D721Med (cell line): ENCODE data around the gene SMYD2.

Experiments
- DNase-seq: peaks from one replicate; pipeline ENCODE4 v3.0.0; 2011; ENCODE audit warnings: low spot score; ENCODE audit not compliant: insufficient read length
- FAIRE-seq: peaks from 2 replicates; lab custom pipeline; 2011; peaks lifted over from hg19 to GRCh38; lab: Jason Lieb, UNC
- CTCF ChIP-seq: IDR thresholded peaks from 2 replicates; pipeline ENCODE4 v1.5.1; 2012; ENCODE audit warnings: mild to moderate bottlenecking, control low read depth; ENCODE audit not compliant: insufficient read depth; ENCODE audit errors: missing control alignments

Gene SMYD2

GRCh38 chr1:214330222-214330621, 49.3 kb downstream of the SMYD2 start:
- FAIRE-seq (no peak), DNase-seq (no peak)
- no peak for TF ChIP-seq CTCF

GRCh38 chr1:214330715-214331114, 49.8 kb downstream of the SMYD2 start:
- FAIRE-seq, result no peak
- no peak for DNase-seq
- TF ChIP-seq CTCF, result no peak

GRCh38 chr1:214331180-214331579, 50.2 kb downstream of the SMYD2 start:
- no peak for TF ChIP-seq CTCF
- DNase-seq (no peak), FAIRE-seq (no peak)

- FAIRE-seq (peak; percentile 90), DNase-seq (peak; percentile 85)
- peak; percentile 89 for TF ChIP-seq CTCF
These were observed 51.0 kb downstream of the SMYD2 start for GRCh38 chr1:214331827-214332423.

- no peak for FAIRE-seq
These were observed 52.2 kb downstream of the SMYD2 start for GRCh38 chr1:214332946-214333798.

GRCh38 chr1:214335567-214335966, 54.6 kb downstream of the SMYD2 start:
- TF ChIP-seq CTCF, result no peak
- DNase-seq (no peak), FAIRE-seq (no peak)

More at GRCh38 chr1:214332946-214333798, 52.2 kb downstream of the SMYD2 start:
- peak; percentile 96 for TF ChIP-seq CTCF
- DNase-seq, result no peak

GRCh38 chr1:214337015-214337414, 56.1 kb downstream of the SMYD2 start:
- TF ChIP-seq CTCF, result no peak
- FAIRE-seq (no peak), DNase-seq (no peak)
